ENCODE results near the gene NPC2.

NPC2 gene

DNA sequence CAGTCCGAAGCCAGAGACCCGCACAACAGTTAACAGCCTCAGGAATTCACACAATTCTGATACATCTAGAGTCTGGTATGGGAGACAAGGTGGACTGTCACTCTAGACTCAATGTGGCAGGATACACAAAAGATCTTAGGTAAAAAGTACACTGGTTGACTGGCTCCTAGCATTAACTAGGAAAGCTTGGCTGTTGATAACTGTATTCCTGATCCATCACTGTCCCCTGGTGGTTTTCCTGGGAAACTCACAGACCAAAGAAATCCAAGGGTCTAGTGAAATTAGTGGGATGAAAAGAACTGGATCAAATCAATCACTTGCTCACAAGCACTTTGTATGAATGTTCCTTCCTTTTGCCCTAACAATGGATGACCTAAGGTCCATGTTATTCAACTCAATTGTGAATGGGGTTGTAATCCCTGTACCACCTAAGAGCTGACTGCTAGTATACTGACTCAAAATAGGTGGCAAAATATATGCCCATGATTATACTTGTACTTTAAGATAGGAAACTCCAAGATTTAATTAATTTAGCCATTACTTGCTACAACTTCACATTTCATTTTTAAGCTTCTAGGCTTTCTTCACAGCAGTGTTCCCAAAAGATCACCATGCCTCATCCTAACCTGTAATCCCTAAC is 14.0 kb downstream of the NPC2 start:
- no peak for TF ChIP-seq ZNF274 (IDR thresholded peaks at IDR 0.05; ENCODE audit: low read depth, low read length)
- no peak overlapping the region for H3K4me3 ChIP-seq (ENCODE audit: low read length)

DNA sequence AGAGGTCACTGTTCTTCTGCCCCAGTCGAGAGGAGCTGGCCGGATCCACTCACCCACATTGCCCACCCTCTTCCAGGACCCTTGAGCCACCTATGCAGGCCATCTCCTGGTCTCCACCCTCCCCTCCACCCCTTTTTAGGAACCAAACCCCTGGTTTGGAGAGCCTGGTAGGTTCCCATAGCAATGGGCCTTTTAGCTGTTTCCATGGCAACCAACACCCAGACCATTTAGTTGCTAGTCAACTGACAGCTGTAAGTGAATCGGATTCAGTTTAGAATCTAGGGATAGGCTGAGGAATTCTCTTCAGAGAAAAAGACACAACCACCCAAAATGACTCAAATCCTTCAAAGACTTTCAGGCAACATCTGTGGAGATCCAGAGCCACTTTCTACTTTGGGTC is 16.5 kb downstream of the NPC2 start:
- H3K4me3 ChIP-seq (ENCODE audit: low read length) = no peak overlapping the region
- TF ChIP-seq ZNF274 (IDR thresholded peaks at IDR 0.05; ENCODE audit: low read depth, low read length) = no peak

DNA sequence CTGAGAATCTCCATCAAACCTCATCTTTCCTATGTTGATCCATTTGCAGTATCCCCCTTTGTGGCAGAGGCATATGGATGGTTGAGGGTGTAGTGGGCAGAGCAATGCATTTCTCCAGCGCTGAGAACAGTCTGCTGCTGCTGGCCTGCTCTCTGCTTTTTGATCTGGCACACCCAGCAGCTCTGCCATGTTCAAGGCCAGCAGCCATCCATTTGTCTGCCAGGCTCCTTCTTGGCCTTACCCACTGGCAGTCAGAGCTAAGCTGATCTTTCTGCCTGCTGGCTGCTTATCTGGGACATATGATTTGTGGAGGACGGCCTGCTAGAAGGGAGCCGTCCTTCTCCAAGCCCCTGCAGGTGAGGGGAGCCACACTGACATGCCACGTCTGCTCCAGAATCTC is 17.0 kb downstream of the NPC2 start:
- H3K4me3 ChIP-seq (ENCODE audit: low read length) = no peak overlapping the region
- TF ChIP-seq ZNF274 (IDR thresholded peaks at IDR 0.05; ENCODE audit: low read depth, low read length) = no peak

DNA sequence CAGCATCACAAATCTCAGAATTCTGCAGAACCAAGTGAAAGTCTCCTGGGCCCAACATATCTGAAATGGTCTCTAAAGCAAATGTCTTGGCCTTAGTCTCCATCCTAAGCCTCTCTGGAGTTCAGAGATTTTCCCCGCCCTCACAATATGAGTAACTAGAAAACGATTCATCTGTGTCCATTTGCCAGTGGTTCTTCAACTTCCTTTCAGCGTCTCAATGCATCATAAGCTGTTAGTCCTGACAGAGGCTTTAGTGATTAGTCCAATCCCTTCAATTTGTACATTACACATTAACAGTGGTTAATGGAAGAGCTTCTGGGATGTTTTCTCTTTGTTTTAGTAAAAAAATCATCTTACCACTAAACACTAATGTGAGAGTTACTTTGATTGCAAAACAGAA is 17.4 kb downstream of the NPC2 start:
- H3K4me3 ChIP-seq (ENCODE audit: low read length) = no peak overlapping the region
- no peak for TF ChIP-seq ZNF274 (IDR thresholded peaks at IDR 0.05; ENCODE audit: low read depth, low read length)

DNA sequence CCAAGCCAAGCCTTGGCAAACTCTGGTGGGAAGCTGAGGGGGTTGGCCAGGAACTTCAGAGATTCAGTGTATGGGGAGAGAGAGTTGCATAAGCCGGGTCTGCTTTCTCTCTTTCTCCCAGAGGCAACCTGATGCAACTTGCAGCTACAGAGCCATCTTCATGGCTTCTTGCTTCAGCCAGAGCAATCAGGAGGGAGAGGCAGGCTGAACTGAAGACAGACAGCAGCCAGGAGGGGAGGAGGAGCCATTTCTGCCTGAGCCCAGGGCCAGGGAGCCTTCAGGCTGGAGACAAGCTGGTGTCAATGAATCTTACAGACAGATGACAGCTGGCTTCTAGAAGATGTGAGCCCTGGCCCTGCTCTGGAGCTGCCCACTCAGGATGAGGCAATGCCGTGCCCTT is 18.7 kb downstream of the NPC2 start:
- TF ChIP-seq ZNF274 (IDR thresholded peaks at IDR 0.05; ENCODE audit: low read depth, low read length) = no peak
- H3K4me3 ChIP-seq (ENCODE audit: low read length) = no peak overlapping the region

DNA sequence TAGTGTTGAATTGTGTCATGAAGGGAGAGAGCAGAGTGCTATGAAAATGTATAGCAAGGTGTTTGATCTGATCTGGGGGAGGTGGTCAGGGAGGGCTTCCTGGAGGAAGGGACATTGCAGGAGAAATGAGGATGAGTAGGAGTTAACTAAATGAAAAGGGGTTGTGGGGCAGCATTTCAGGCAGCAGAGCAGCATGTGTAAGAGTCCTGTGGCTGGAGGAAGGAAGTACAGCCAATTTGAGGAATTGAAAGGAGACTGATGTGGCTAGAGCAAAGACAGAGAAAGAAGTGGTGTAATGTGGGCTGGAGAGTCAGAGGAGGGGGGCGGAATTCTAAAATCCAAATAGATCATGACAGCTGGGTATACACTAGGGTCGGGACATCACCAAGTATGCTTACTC is 20.5 kb downstream of the NPC2 start:
- no peak overlapping the region for H3K4me3 ChIP-seq (ENCODE audit: low read length)
- TF ChIP-seq ZNF274 (IDR thresholded peaks at IDR 0.05; ENCODE audit: low read depth, low read length) = no peak

DNA sequence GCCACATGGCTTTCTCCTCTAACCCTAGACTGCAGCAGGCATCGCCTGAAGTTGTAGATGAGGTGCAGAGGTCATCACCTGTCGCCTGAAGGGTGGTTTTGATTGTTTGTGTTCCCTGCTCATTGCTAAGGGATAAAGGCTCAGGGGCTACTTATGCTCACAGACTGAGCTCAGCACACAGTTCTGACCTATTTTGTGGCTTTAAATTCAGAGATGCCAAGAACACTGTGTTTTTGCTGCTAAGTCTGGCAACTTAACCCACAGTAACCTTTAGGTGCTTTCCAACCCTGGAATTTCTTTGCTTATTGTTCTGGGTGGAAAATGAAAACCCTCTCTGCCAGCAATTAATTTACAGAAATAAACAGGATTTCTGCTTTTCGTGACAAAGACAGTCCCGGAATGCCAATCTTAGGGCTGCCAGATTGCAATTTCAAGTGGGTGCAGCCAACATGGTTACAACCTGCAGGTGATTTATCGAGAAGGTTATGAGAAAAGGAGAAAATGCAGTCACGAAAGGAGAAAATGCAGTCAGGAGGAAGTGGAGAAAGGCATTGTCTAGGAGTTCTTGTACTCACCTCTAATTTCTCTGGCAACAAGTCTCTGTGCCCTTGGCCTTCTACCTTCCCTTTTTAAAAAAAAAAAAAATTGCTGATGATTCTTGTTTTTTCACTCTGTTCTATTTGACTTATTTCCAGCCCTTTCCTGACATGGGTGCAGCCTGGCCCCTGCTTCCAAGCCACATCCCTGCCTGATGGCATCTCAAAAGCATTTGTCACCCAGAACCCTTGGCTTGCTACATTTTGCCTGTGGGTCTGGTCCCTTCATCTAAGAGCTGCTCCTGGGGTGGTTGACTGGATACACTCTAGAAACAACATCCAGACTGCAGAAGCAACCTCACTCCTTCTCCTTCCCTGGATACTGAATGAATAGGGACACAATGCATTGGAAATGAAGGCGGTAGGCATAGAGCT is 23.3 kb downstream of the NPC2 start:
- no peak overlapping the region for H3K4me3 ChIP-seq (ENCODE audit: low read length)
- TF ChIP-seq ZNF274 (IDR thresholded peaks at IDR 0.05; ENCODE audit: low read depth, low read length) = no peak

DNA sequence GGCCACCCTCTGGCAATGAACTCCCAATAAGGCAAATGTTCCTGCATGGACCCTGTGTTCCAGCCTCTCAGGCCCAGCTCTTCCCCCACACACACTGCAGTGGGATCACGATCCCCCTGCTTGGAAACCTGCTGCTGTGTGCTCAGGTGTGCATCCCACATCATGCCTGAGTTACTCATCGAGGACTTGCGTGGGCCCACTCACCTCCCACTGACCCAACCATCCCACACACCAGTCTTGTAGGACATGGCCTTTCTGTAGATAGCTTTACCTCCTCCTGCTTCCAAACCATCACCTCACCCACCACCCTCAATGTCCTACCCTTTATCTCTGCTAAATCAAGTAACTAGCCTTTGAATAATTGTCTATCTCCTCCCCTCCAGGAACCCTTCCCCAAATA is 24.6 kb downstream of the NPC2 start:
- TF ChIP-seq ZNF274 (IDR thresholded peaks at IDR 0.05; ENCODE audit: low read depth, low read length) = no peak

DNA sequence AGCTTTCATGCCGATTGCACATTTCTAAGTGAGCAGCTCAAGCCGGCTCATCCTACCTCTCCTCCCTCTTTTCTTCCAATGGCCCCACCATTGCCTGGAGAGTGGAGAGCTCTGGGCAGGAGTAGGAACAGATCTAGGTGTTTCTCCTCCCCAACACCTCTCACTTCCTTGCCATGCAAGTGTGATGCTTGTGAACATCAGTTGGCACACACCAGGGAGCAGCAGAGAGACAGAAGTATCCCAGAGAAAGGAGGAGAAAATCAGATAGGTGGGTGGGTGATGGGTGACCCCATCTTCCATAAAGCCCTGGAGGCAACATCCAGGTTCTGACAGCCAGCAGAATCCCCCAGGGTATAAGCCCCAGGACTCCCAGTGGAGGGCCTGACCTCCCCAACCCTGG is 27.8 kb downstream of the NPC2 start:
- no peak overlapping the region for H3K4me3 ChIP-seq (ENCODE audit: low read length)
- no peak for TF ChIP-seq ZNF274 (IDR thresholded peaks at IDR 0.05; ENCODE audit: low read depth, low read length)

More for the DNA sequence above, 24.6 kb downstream of the NPC2 start:
- H3K4me3 ChIP-seq (ENCODE audit: low read length) = no peak overlapping the region

DNA sequence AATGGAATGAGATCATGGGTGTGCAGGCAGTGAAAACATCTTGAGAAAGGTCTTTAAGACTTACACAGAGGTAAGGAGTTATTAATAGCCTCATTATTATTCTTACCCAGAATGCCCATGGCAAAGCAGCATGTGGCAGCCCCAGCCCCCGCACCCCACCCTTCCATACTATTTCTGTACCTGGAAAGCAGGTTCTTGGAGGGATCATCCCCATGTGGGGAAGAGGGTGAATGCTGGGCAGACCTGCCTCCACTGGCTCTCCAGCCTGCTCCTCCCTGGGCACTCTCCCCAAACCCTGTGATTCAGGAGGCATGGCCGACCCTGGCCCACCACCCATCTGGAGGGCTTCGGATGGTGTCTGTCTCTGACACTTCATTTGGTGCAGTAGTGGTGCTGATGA is 28.3 kb downstream of the NPC2 start:
- no peak for TF ChIP-seq ZNF274 (IDR thresholded peaks at IDR 0.05; ENCODE audit: low read depth, low read length)
- H3K4me3 ChIP-seq (ENCODE audit: low read length) = no peak overlapping the region

DNA sequence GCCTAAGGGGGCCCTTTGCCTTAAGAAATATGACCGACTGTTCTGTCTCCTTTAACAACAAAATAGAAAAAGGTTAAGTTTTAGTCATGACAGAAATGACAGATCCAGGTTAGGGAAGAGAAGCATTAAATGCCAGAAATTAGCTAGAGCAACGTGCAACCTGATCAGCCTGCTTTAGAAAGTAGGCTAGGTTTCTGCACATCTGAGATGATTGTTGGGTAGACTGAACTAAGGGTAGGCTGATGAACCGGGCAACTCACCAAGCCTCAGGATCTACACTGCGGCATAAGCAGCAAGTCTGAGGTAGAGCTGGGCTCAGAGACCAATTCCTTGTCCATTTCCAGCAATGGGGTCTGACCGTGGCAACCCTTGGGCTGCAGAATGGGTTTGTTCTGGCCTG is 29.4 kb downstream of the NPC2 start:
- TF ChIP-seq ZNF274 (IDR thresholded peaks at IDR 0.05; ENCODE audit: low read depth, low read length) = no peak
- no peak overlapping the region for H3K4me3 ChIP-seq (ENCODE audit: low read length)

DNA sequence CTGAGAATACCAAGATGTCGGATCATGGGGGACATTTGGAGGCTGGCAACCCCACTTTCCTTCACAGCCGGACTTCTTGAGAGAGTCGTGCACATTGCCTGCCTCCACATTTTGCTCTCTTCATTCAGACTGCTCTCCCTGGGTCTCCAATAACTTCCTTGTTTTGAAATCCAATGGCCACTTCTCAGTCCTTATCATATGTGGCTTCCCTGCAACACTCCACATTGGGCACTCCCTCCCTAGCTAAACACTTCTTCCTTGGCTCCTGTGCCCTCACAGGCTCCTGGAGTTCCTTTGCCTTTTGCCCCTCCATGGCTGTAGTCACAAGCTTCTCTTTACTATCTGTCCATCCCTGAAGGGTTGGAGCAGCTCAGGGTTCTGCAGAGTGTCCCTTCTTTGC is 30.1 kb downstream of the NPC2 start:
- no peak for TF ChIP-seq ZNF274 (IDR thresholded peaks at IDR 0.05; ENCODE audit: low read depth, low read length)
- H3K4me3 ChIP-seq (ENCODE audit: low read length) = no peak overlapping the region

DNA sequence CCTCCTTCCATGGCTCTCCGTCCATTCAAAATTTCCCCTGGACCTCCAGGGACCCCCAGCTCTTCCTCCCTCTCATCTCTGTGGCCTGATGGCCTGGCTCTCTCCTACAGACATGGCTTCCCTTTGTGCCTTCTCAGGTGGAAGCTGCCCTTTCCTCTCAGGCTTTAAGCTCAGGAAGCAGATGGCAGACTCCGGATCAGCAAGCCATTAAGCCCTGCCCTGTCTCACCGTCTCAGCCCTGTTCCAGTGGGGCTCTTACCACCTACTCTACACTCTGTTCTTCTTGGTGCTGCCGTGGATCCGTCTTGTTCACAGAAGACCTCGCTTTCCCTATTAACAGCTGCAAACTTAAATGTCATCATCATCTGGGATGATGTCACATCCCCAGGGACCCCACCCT is 33.1 kb downstream of the NPC2 start:
- no peak for TF ChIP-seq ZNF274 (IDR thresholded peaks at IDR 0.05; ENCODE audit: low read depth, low read length)
- H3K4me3 ChIP-seq (ENCODE audit: low read length) = no peak overlapping the region

DNA sequence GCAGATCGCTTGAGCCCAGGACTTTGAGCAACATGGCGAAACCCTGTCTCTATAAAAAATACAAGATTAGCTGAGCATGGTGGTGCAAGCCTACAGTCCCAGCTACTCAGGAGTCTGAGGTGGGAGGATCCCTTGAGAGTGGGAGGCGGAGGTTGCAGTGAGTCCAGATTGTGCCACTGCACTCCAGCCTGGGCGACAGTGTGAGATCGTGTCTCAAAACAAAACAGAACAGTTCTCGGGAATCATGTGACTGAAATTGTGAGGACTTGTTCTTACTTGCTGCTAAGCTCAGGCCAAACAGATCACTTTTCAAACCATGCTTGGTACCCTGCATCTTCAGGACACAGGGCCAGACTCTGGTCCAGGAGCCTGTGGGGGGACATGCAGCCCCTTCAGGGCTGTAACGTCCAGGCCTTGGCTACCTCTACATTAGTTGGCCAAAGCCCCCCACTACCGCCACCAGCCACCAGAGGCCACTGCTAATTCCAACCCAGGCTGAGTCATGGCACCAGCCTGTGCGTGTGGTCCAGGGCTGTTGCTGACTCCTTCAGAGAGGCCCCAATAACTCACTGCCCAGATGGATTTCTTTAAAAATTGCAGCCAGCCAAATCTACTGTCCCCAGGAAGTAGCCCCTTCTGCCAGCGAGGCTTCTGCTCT is 33.7 kb downstream of the NPC2 start:
- TF ChIP-seq ZNF274 (IDR thresholded peaks at IDR 0.05; ENCODE audit: low read depth, low read length) = no peak
- no peak overlapping the region for H3K4me3 ChIP-seq (ENCODE audit: low read length)

DNA sequence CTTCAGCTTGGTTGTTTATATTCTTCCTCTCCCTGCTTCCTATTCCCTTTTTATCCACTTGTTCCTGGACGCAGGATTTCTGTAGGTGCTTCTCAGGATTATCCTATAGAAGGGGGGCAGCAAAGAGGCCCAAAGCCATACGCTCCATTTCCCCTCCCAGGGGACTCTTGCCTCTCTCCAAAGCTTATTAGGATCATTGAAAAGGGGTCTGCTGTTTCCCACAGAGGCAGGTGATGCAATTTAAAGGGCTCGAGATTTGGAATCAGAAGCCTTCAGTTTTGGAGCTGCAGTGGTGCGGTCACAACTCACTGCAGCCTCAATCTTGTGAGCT is 35.6 kb downstream of the NPC2 start:
- TF ChIP-seq ZNF274 (IDR thresholded peaks at IDR 0.05; ENCODE audit: low read depth, low read length) = no peak
- no peak overlapping the region for H3K4me3 ChIP-seq (ENCODE audit: low read length)

Measured in GM08714 (cell line).